ENCODE measurements around the gene HYAL3. TPM values are rescaled to one million over a fixed set of nuclear protein-coding genes. Genes with fewer than 3 reads are reported as not detected.

HYAL3 gene
- total and polyA plus RNA-seq, 2 of the 13 experiments (the other 11 are each of a cell fraction or from before 2014, with no cell fraction given) = 5.5 to 10.4 TPM

GRCh38 chr3:50299929-50300680 lies 900 bp upstream of the HYAL3 start (continued):
- TF ChIP-seq BORCS8-MEF2B (CRISPR knock-in tag; IDR thresholded peaks at IDR 0.05) (no peak), SRSF4 (IDR thresholded peaks at IDR 0.05; ENCODE audit: low read depth, low read length, poor library complexity, severe bottlenecking) (no peak), ZNF224 (CRISPR knock-in tag; IDR thresholded peaks at IDR 0.05) (no peak), ZNF607 (CRISPR knock-in tag; IDR thresholded peaks at IDR 0.05; ENCODE audit: borderline replicate concordance) (no peak), NR1H2 (CRISPR knock-in tag; IDR thresholded peaks at IDR 0.05; ENCODE audit: borderline replicate concordance, low read depth) (no peak), CHD4 (IDR thresholded peaks at IDR 0.05; ENCODE audit: borderline replicate concordance, low read length) (no peak), ZNF501 (CRISPR knock-in tag; IDR thresholded peaks at IDR 0.05) (0 out of 2 replicates have a peak, but pooled peaks have one; percentile 4), ZNF512 (CRISPR knock-in tag; IDR thresholded peaks at IDR 0.05) (no peak), ETV5 (CRISPR knock-in tag; IDR thresholded peaks at IDR 0.05; ENCODE audit: borderline replicate concordance) (no peak), ZSCAN22 (CRISPR knock-in tag; IDR thresholded peaks at IDR 0.05) (no peak), CHCHD3 (CRISPR knock-in tag; IDR thresholded peaks at IDR 0.05) (no peak), ELF4 (CRISPR knock-in tag; IDR thresholded peaks at IDR 0.05; ENCODE audit: borderline replicate concordance) (no peak), KIAA2018 (CRISPR knock-in tag; IDR thresholded peaks at IDR 0.05; ENCODE audit: borderline replicate concordance) (no peak), ZNF703 (CRISPR knock-in tag; IDR thresholded peaks at IDR 0.05; ENCODE audit: borderline replicate concordance) (no peak)
- TF ChIP-seq, protein P1, sequence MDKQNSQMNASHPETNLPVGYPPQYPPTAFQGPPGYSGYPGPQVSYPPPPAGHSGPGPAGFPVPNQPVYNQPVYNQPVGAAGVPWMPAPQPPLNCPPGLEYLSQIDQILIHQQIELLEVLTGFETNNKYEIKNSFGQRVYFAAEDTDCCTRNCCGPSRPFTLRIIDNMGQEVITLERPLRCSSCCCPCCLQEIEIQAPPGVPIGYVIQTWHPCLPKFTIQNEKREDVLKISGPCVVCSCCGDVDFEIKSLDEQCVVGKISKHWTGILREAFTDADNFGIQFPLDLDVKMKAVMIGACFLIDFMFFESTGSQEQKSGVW (CRISPR knock-in tag; IDR thresholded peaks at IDR 0.05; ENCODE audit: borderline replicate concordance) = no peak
- TF ChIP-seq, protein P2, sequence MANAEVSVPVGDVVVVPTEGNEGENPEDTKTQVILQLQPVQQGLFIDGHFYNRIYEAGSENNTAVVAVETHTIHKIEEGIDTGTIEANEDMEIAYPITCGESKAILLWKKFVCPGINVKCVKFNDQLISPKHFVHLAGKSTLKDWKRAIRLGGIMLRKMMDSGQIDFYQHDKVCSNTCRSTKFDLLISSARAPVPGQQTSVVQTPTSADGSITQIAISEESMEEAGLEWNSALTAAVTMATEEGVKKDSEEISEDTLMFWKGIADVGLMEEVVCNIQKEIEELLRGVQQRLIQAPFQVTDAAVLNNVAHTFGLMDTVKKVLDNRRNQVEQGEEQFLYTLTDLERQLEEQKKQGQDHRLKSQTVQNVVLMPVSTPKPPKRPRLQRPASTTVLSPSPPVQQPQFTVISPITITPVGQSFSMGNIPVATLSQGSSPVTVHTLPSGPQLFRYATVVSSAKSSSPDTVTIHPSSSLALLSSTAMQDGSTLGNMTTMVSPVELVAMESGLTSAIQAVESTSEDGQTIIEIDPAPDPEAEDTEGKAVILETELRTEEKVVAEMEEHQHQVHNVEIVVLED (CRISPR knock-in tag; IDR thresholded peaks at IDR 0.05; ENCODE audit: borderline replicate concordance) = no peak
